Astrocyte (in vitro differentiated cells and primary cell): Measurements from ENCODE around the gene CYP2U1.

ENCODE experiments used
- CTCF ChIP-seq: IDR thresholded peaks from 2 replicates; pipeline ENCODE4 v1.5.1; 2011; ENCODE audit warnings: low read depth, mild to moderate bottlenecking, inconsistent platforms, low read length, moderate library complexity; ENCODE audit not compliant: insufficient read depth
- EZH2 ChIP-seq: IDR thresholded peaks from 2 replicates; pipeline ENCODE4 v1.6.1; 2012; ENCODE audit warnings: mild to moderate bottlenecking, low read length, inconsistent platforms; ENCODE audit not compliant: insufficient read depth

GRCh38 chr4:107994894-107995293 lies 63.5 kb downstream of the CYP2U1 start:
- TF ChIP-seq CTCF (no peak), EZH2 (no peak)
